Fibroblast of lung (primary cell): ENCODE data around the gene PDE2A. TPM values are rescaled to one million over a fixed set of nuclear protein-coding genes. Genes with fewer than 3 reads are reported as not detected.

ENCODE experiments used
- DNase-seq, 2 donors: peaks; one replicate each; pipeline versions ENCODE4 v3.0.0 to v3.0.0-alpha.2; 2010; ENCODE audit warnings: low read depth in 2 of 2
- H2AFZ ChIP-seq: 2 replicates; pipeline ENCODE4 v1.5.1; 2012; ENCODE audit warnings: low read length, control low read depth, inconsistent platforms
- H3K27ac ChIP-seq: 2 replicates; pipeline ENCODE4 v1.5.1; 2011; ENCODE audit warnings: low read length, control low read depth; ENCODE audit not compliant: insufficient read depth
- H3K27me3 ChIP-seq: 2 replicates; pipeline ENCODE4 v1.5.1; 2011; ENCODE audit warnings: mild to moderate bottlenecking, low read length; ENCODE audit not compliant: control insufficient read depth, insufficient read depth
- H3K36me3 ChIP-seq: 2 replicates; pipeline ENCODE4 v1.5.1; 2011; ENCODE audit warnings: low read length; ENCODE audit not compliant: control insufficient read depth, insufficient read depth
- H3K4me1 ChIP-seq: 2 replicates; pipeline ENCODE4 v1.5.1; 2011; ENCODE audit warnings: low read length; ENCODE audit not compliant: control insufficient read depth, insufficient read depth; ENCODE audit errors: extremely low read depth
- H3K4me2 ChIP-seq: 2 replicates; pipeline ENCODE4 v1.5.1; 2011; ENCODE audit warnings: low read length, control low read depth; ENCODE audit not compliant: insufficient read depth; ENCODE audit errors: extremely low read depth
- H3K4me3 ChIP-seq, 4 experiments: fragments of 200-600 bp in 1 of 4; sonication (generic) in 1 of 4; replicated peaks in 1 of 4; 2 replicates each; pipeline ENCODE4 v1.5.1; 2011 to 2016; ENCODE audit warnings: low read length in 4 of 4, low read depth in 3 of 4, mild to moderate bottlenecking in 3 of 4, control low read depth in 2 of 4, inconsistent platforms in 1 of 4, mixed read lengths in 1 of 4; ENCODE audit not compliant: insufficient read depth in 1 of 4; ENCODE audit errors: control extremely low read depth in 1 of 4
- H3K79me2 ChIP-seq: 2 replicates; pipeline ENCODE4 v1.5.1; 2012; ENCODE audit warnings: mild to moderate bottlenecking, low read length, inconsistent platforms; ENCODE audit not compliant: control insufficient read depth, insufficient read depth
- H3K9ac ChIP-seq: 2 replicates; pipeline ENCODE4 v1.5.1; 2011; ENCODE audit warnings: mild to moderate bottlenecking, low read length, control low read depth; ENCODE audit not compliant: insufficient read depth
- H3K9me3 ChIP-seq: 2 replicates; pipeline ENCODE4 v1.5.1; 2012; ENCODE audit warnings: low read depth, low read length; ENCODE audit not compliant: control insufficient read depth, insufficient read depth
- H4K20me1 ChIP-seq: 2 replicates; pipeline ENCODE4 v1.5.1; 2011; ENCODE audit warnings: low read length; ENCODE audit not compliant: control insufficient read depth, insufficient read depth; ENCODE audit errors: extremely low read depth
- EZH2 ChIP-seq: IDR thresholded peaks from 2 replicates; pipeline ENCODE4 v1.5.1; 2012; ENCODE audit warnings: low read length, control low read depth, mild to moderate bottlenecking; ENCODE audit errors: missing control alignments
- polyA plus RNA-seq, 2 donors: library from polyadenylated mRNA; depleted of rRNA in 1 of 2; stranded (reverse) in 1 of 2; unstranded in 1 of 2; fragments of >200 nt; gene quantifications; 2 replicates each; pipeline ENCODE4 v1.2.1, GENCODE V29; 2011 to 2012; ENCODE audit warnings: missing spikeins in 1 of 2
- total RNA-seq: library from RNA; depleted of rRNA; stranded (reverse); fragments of >200 nt; gene quantifications from 2 replicates; pipeline ENCODE4 v1.2.1, GENCODE V29; 2014
- TF ChIP-seq, protein P1 (sequence below), 2 donors: IDR thresholded peaks in 1 of 2; conservative IDR thresholded peaks in 1 of 2; 1 replicate in 1 of 2; 2 replicates in 1 of 2; pipeline ENCODE4 v1.5.1; 2011 to 2012; ENCODE audit warnings: low read length in 2 of 2, control low read depth in 1 of 2, inconsistent platforms in 1 of 2, low read depth in 1 of 2, mild to moderate bottlenecking in 1 of 2

Gene PDE2A
- total and polyA plus RNA-seq, 2 donors (not counting 1 experiment from before 2014, with no cell fraction given), result 0.50 to 2.6 TPM

DNA sequence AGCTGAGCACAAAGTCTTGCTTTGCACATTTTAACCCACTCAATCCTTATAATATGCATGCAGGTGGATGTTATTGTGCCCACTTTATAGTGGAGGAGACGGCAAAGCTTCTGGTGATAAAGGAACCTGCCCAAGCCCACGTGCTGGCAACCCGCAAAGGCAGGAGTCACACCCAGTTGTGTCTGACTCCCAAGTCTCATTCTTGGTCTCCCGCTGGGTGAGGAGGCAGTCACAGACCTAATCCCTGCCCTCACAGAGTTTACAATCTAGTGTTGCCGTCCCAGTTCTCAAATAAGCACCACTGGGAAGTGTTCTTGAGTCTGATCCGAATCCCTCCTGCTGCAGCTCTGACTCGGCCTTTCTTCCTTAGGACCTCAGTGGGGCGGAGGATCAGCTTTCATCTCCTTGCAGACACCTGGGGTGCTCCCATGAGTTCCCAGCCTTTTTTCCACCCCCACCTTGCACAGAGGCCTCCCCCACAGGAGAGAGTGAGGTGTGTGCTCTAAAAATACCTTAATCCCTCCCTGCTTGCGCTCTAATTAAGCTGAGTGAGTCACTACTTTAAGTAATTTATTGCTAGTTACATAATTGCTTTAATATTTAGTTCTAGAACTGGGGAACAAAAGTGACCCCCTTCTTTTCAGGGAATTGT lies 15.1 kb downstream of the PDE2A start:
- no peak for DNase-seq
- Histone ChIP-seq H3K9me3 (no peaks in the 10 kb centered on the region), H4K20me1 (no peaks in the 10 kb centered on the region), H3K4me2 (no peak overlapping the region), H2AFZ (no peak overlapping the region), H3K27ac (no peak overlapping the region), H3K4me3 (no peak overlapping the region), H3K36me3 (no peaks in the 10 kb centered on the region), H3K27me3 (peaks cover 8% of the 10 kb centered on the region), H3K4me1 (no peaks in the 10 kb centered on the region), H3K79me2 (no peaks in the 10 kb centered on the region), H3K9ac (no peak overlapping the region)
- TF ChIP-seq, protein P1, sequence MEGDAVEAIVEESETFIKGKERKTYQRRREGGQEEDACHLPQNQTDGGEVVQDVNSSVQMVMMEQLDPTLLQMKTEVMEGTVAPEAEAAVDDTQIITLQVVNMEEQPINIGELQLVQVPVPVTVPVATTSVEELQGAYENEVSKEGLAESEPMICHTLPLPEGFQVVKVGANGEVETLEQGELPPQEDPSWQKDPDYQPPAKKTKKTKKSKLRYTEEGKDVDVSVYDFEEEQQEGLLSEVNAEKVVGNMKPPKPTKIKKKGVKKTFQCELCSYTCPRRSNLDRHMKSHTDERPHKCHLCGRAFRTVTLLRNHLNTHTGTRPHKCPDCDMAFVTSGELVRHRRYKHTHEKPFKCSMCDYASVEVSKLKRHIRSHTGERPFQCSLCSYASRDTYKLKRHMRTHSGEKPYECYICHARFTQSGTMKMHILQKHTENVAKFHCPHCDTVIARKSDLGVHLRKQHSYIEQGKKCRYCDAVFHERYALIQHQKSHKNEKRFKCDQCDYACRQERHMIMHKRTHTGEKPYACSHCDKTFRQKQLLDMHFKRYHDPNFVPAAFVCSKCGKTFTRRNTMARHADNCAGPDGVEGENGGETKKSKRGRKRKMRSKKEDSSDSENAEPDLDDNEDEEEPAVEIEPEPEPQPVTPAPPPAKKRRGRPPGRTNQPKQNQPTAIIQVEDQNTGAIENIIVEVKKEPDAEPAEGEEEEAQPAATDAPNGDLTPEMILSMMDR (conservative IDR thresholded peaks at IDR 0.05 in 1 of 2, IDR thresholded peaks at IDR 0.05 in 1 of 2; ENCODE audit: low read depth in 1 of 2, low read length in 2 of 2), result no peak
- TF ChIP-seq EZH2, result no peak

GRCh38 chr11:72657411-72658100 lies 16.7 kb downstream of the PDE2A start:
- no peaks in the 10 kb centered on the region for H3K9me3 ChIP-seq
- no peak for DNase-seq
- H3K4me1 ChIP-seq, result no peaks in the 10 kb centered on the region
- no peak overlapping the region for H2AFZ ChIP-seq
- no peak overlapping the region for H3K9ac ChIP-seq
- H3K79me2 ChIP-seq, result no peaks in the 10 kb centered on the region
- H3K27ac ChIP-seq, result no peak overlapping the region
- H3K27me3 ChIP-seq, result peaks cover 5% of the 10 kb centered on the region
- TF ChIP-seq EZH2, result no peak
- TF ChIP-seq, protein P1 (conservative IDR thresholded peaks at IDR 0.05 in 1 of 2, IDR thresholded peaks at IDR 0.05 in 1 of 2; ENCODE audit: low read depth in 1 of 2, low read length in 2 of 2), result no peak
- H4K20me1 ChIP-seq, result no peaks in the 10 kb centered on the region
- H3K4me3 ChIP-seq, result no peak overlapping the region
- H3K4me2 ChIP-seq, result no peak overlapping the region
- H3K36me3 ChIP-seq, result no peaks in the 10 kb centered on the region

DNA sequence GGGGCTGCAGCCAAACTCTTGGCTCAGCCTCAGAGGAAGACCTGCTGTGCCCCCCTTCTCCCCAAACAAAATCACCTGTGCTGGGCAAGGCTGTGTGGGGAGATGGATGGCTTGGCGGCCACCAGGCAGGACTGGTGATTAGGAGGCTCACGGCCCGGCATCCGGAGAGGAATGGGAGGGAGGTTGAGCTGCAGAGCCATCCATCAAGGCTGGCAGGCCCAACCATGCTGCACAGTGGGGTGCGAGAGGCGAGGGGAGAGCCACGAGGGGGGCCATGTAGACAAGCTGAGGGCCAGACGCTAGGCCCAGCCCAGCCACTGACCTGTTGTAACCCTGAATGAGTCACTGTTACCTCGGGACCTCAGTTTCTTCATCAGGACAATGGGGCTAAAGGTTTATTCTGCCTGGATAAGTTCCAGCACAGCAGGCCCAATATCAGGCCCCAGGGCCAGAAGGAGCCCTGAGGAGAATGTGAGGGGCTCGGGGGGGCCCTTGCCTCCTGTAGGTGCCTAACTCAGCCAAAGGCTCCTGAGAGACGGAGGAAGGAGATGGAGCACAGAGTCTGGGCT lies 18.2 kb downstream of the PDE2A start:
- Histone ChIP-seq H4K20me1 (no peaks in the 10 kb centered on the region), H3K4me3 (no peak overlapping the region), H3K27ac (no peak overlapping the region), H3K4me2 (no peak overlapping the region), H3K9me3 (no peaks in the 10 kb centered on the region), H3K27me3 (peaks cover 9% of the 10 kb centered on the region), H2AFZ (no peak overlapping the region), H3K9ac (no peak overlapping the region), H3K36me3 (no peaks in the 10 kb centered on the region), H3K4me1 (no peaks in the 10 kb centered on the region), H3K79me2 (no peaks in the 10 kb centered on the region)
- DNase-seq, result no peak
- TF ChIP-seq EZH2, result no peak
- TF ChIP-seq, protein P1 (conservative IDR thresholded peaks at IDR 0.05 in 1 of 2, IDR thresholded peaks at IDR 0.05 in 1 of 2; ENCODE audit: low read depth in 1 of 2, low read length in 2 of 2), result no peak
